ENCODE data around the gene CEP44.

CEP44 gene

DNA sequence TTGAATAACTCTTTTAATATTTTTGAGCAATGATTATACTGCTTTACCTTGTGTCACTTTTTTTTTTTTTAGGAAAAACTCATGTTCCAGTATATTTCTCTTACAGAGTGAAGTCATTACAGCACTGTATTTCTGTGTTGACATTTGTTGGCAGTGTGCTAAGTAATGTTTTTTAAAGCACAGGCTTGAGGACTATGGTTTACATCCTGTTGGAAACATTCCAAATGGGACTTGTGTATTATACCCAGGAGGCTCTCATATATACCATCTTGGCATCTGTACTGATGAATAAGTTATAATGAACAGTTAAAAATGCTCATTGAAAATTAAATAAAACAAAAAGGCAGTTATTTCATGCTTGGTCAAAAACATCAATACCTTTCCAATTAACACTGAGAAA, 33.8 kb downstream of the CEP44 start:
- Histone ChIP-seq H3K4me3 (replicated peaks; ENCODE audit: low read depth, low read length) (no peak overlapping the region), H3K36me3 (ENCODE audit: control insufficient read depth, insufficient read depth, low read length) (peaks cover 2% of the 10 kb centered on the region; the same call in 1 of the 2 replicates), H3K27me3 (replicated peaks; ENCODE audit: control insufficient read depth, insufficient read depth, low read length) (no peaks in the 10 kb centered on the region)
- no peak for DNase-seq (ENCODE audit: extremely low read depth, insufficient read length)
- TF ChIP-seq, protein P1, sequence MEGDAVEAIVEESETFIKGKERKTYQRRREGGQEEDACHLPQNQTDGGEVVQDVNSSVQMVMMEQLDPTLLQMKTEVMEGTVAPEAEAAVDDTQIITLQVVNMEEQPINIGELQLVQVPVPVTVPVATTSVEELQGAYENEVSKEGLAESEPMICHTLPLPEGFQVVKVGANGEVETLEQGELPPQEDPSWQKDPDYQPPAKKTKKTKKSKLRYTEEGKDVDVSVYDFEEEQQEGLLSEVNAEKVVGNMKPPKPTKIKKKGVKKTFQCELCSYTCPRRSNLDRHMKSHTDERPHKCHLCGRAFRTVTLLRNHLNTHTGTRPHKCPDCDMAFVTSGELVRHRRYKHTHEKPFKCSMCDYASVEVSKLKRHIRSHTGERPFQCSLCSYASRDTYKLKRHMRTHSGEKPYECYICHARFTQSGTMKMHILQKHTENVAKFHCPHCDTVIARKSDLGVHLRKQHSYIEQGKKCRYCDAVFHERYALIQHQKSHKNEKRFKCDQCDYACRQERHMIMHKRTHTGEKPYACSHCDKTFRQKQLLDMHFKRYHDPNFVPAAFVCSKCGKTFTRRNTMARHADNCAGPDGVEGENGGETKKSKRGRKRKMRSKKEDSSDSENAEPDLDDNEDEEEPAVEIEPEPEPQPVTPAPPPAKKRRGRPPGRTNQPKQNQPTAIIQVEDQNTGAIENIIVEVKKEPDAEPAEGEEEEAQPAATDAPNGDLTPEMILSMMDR (IDR thresholded peaks at IDR 0.05; ENCODE audit: insufficient read depth, low read length, poor library complexity, severe bottlenecking) = no peak

DNA sequence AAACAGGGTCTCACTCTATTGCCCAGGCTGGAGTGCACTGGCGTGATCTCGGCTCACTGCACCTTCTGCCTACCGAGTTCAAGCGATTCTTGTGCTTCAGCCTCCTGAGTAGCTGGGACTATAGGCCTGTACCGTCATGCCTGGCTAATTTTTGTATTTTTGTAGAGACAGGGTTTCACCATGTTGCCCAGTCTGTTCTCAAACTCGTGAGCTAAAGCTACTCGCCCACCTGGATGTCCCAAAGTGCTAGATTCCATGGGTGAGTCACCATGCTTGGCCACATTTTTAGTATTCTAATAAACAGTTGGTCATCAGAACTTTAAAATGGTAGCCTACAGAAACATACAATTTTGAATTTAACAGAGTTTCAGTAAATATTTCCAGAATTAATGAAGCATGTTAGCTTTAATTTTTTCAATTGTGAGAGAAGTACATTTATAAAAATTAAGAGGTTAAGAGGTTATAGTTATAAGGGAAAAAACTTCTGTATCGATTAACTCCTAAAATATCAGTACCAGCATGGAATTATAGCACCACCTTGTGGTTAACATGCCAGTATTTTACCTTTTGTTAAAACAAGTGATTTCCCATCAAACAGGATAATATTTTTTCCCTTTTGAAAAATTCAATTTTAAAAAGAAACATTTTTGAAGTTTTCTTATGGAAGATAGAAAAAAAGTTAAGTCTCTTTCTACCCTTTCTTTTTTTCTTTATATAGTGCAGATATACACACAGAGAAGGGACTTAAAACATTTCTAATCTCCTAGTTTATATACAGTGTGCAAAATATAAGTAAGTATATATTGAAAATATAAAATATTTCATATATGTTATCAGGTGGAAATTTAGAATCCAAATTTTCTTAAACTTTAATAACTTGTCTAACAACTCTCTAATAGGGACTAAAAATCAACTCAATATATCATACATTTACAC, 35.4 kb downstream of the CEP44 start:
- Histone ChIP-seq H3K36me3 (ENCODE audit: control insufficient read depth, insufficient read depth, low read length) (0 out of 2 replicates have a peak, but pooled peaks cover 2% of the 10 kb centered on the region), H3K27me3 (replicated peaks; ENCODE audit: control insufficient read depth, insufficient read depth, low read length) (no peaks in the 10 kb centered on the region), H3K4me3 (replicated peaks; ENCODE audit: low read depth, low read length) (no peak overlapping the region)
- peak; percentile 18 for DNase-seq (ENCODE audit: extremely low read depth, insufficient read length)
- TF ChIP-seq, protein P1 (IDR thresholded peaks at IDR 0.05; ENCODE audit: insufficient read depth, low read length, poor library complexity, severe bottlenecking) = peak; percentile 61

DNA sequence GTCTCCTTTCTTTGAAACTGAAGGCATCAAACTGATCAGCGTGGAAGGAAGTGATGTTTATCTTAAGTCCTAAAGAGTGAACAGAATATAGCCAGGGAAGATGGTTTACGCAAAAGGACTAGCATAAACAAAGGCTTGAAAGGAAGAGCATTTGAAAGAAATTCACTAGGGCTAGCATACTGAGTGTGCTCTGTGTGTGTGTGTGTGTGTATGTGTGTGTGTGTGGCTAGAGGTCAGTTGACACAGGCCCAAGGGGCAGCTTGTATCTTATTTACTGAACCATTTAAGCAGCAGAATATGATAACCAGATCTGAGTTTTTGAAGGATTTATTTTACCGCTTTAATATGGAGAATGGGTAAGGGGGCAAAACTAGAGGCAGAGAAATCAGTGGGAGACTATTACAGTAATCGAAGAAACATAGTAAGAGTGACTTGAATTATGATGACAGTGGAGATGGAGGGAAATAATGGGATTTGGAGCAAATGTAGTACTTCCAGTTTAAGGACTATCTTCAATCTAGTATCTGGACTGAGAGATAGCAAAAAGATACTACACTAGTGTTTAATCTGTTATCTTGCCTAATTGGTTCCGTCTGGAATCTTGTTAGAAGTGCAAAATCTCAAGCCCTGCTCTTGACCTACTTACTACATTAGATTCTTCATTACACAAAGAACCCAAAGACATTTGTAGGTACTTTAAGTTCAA, 36.9 kb downstream of the CEP44 start:
- Histone ChIP-seq H3K27me3 (replicated peaks; ENCODE audit: control insufficient read depth, insufficient read depth, low read length) (no peaks in the 10 kb centered on the region), H3K4me3 (replicated peaks; ENCODE audit: low read depth, low read length) (no peak overlapping the region), H3K36me3 (ENCODE audit: control insufficient read depth, insufficient read depth, low read length) (0 out of 2 replicates have a peak, but pooled peaks cover 2% of the 10 kb centered on the region)
- DNase-seq (ENCODE audit: extremely low read depth, insufficient read length) = no peak
- TF ChIP-seq, protein P1 (IDR thresholded peaks at IDR 0.05; ENCODE audit: insufficient read depth, low read length, poor library complexity, severe bottlenecking) = no peak

DNA sequence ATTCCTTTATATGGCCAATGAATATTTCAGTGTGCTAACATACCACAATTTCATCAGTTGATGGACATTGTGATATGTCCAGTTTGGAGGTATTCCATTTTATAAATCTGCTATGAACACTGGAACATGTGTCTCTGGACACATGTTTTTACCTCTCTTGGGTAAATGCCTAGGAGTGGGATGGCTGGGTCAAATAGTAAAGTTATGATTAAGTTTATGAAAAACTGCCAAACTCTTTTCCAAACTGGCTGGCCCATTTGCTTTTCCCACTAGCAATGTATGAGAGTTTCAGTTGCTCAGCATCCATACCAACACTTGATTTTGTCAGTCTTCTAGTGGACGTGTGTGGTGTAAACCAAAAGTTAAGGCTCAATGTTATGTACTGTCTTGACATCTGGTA, 40.5 kb downstream of the CEP44 start:
- Histone ChIP-seq H3K36me3 (ENCODE audit: control insufficient read depth, insufficient read depth, low read length) (no peaks in the 10 kb centered on the region), H3K4me3 (replicated peaks; ENCODE audit: low read depth, low read length) (no peak overlapping the region), H3K27me3 (replicated peaks; ENCODE audit: control insufficient read depth, insufficient read depth, low read length) (no peaks in the 10 kb centered on the region)
- TF ChIP-seq, protein P1 (IDR thresholded peaks at IDR 0.05; ENCODE audit: insufficient read depth, low read length, poor library complexity, severe bottlenecking) = no peak
- no peak for DNase-seq (ENCODE audit: extremely low read depth, insufficient read length)

DNA sequence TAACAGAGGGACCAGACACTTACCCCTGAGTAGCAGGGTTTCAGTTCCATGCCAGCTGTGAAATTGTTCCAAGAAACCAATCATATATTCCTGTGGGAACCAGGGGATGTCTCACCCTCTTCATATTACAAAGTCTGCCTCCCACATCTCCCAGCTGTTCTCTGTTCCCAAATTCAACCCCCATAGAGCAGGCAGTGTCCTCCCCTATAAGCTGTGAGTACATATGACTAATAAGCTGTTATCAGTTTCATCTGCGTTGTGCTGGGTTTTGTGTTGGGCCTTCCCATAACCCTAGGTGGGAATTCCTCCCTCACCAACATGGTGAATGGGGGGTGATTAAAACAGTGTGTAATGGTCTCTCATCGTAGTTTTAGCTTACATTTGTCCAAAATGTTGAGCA, 41.0 kb downstream of the CEP44 start:
- Histone ChIP-seq H3K27me3 (replicated peaks; ENCODE audit: control insufficient read depth, insufficient read depth, low read length) (no peaks in the 10 kb centered on the region), H3K4me3 (replicated peaks; ENCODE audit: low read depth, low read length) (no peak overlapping the region), H3K36me3 (ENCODE audit: control insufficient read depth, insufficient read depth, low read length) (no peaks in the 10 kb centered on the region)
- TF ChIP-seq, protein P1 (IDR thresholded peaks at IDR 0.05; ENCODE audit: insufficient read depth, low read length, poor library complexity, severe bottlenecking) = no peak
- DNase-seq (ENCODE audit: extremely low read depth, insufficient read length) = no peak
